GM12878 (cell line): ENCODE measurements around the gene C2orf92. TPM values are rescaled to one million over a fixed set of nuclear protein-coding genes. Genes with fewer than 3 reads are reported as not detected.

Experiments
- ATAC-seq: fragments of 200-7000 bp; cut with Tn5 transposase; 3 replicates; pipeline ENCODE4 v1.9.1; 2020; ENCODE audit warnings: mild to moderate bottlenecking, moderate library complexity
- BruUV-seq: library from RNA; stranded (reverse); fragments of 400-500 nt; replicated peaks from 2 replicates; lab custom pipeline; 2021; lab: Mats Ljungman, UMichigan
- CTCF ChIA-PET: fragments of 300-600 bp; sonication (Branson Sonifier 250); formaldehyde crosslinking; extraction: SDS; loops from one replicate; lab custom pipeline; 2021; ENCODE audit warnings: inconsistent platforms; lab: Yijun Ruan, JAX
- POLR2A ChIA-PET: fragments of 350-600 bp; formaldehyde crosslinking; extraction: SDS; loops from one replicate; lab custom pipeline; 2021; ENCODE audit warnings: inconsistent platforms; lab: Charles Lee
- RAD21 ChIA-PET: fragments of 300-600 bp; sonication (Branson Sonifier 250); formaldehyde crosslinking; loops from one replicate; lab custom pipeline; 2023; ENCODE audit warnings: antibody characterized with exemption; ENCODE audit not compliant: unreplicated experiment; lab: Charles Lee
- SMC1A ChIA-PET: fragments of 300-600 bp; sonication (Branson Sonifier 250); formaldehyde crosslinking; loops from one replicate; lab custom pipeline; 2023; ENCODE audit not compliant: unreplicated experiment, uncharacterized antibody; lab: Charles Lee
- DNase-seq: peaks from one replicate; pipeline ENCODE4 v3.0.0-alpha.2; 2011; ENCODE audit warnings: low read depth, low spot score
- FAIRE-seq: peaks from 3 replicates; lab custom pipeline; 2011; peaks lifted over from hg19 to GRCh38; lab: Jason Lieb, UNC
- H2AFZ ChIP-seq: 2 replicates; pipeline ENCODE4 v1.6.0; 2011; ENCODE audit warnings: low read depth, low read length, control low read depth; ENCODE audit not compliant: control insufficient read depth
- H3K27ac ChIP-seq: 2 replicates; pipeline ENCODE4 v1.5.1; 2011; ENCODE audit warnings: control low read depth; ENCODE audit not compliant: control insufficient read depth, insufficient read depth
- H3K27me3 ChIP-seq, 2 experiments: replicated peaks in 1 of 2; 2 replicates each; pipeline versions ENCODE4 v1.6.0 to v1.6.1; 2011; ENCODE audit warnings: low read length in 1 of 2; ENCODE audit not compliant: control insufficient read depth in 2 of 2, insufficient read depth in 2 of 2
- H3K36me3 ChIP-seq, 2 experiments: 2 replicates each; pipeline ENCODE4 v1.5.1; 2011; ENCODE audit warnings: low read length in 1 of 2; ENCODE audit not compliant: control insufficient read depth in 2 of 2, insufficient read depth in 2 of 2
- H3K4me1 ChIP-seq: 2 replicates; pipeline ENCODE4 v1.6.1; 2011; ENCODE audit warnings: mild to moderate bottlenecking, low read length, moderate library complexity, mixed read lengths; ENCODE audit not compliant: control insufficient read depth, insufficient read depth
- H3K4me2 ChIP-seq: 2 replicates; pipeline ENCODE4 v1.6.0; 2011; ENCODE audit warnings: control low read depth; ENCODE audit not compliant: control insufficient read depth, insufficient read depth
- H3K4me3 ChIP-seq: fragments of 200-600 bp; sonication (generic); 2 replicates; pipeline ENCODE4 v1.5.1; 2016
- H3K79me2 ChIP-seq: 2 replicates; pipeline ENCODE4 v1.6.0; 2011; ENCODE audit warnings: low read length; ENCODE audit not compliant: control insufficient read depth, insufficient read depth
- H3K9ac ChIP-seq: 2 replicates; pipeline ENCODE4 v1.8.0; 2011; ENCODE audit warnings: low read length, control low read depth, mixed read lengths; ENCODE audit not compliant: control insufficient read depth, insufficient read depth
- H3K9me3 ChIP-seq: replicated peaks from 3 replicates; pipeline ENCODE4 v1.5.1; 2011; ENCODE audit warnings: mild to moderate bottlenecking, low read length; ENCODE audit not compliant: control insufficient read depth, insufficient read depth
- H4K20me1 ChIP-seq: 2 replicates; pipeline ENCODE4 v1.6.0; 2011; ENCODE audit not compliant: control insufficient read depth, insufficient read depth
- BCL11A ChIP-seq: IDR thresholded peaks from 2 replicates; pipeline ENCODE4 v1.6.1; 2011; ENCODE audit warnings: low read depth, low read length
- BCLAF1 ChIP-seq: fragments of 450-650 bp; IDR thresholded peaks from 2 replicates; pipeline ENCODE4 v1.6.1; 2017; ENCODE audit warnings: antibody characterized with exemption, mild to moderate bottlenecking, moderate library complexity
- IKZF2 ChIP-seq, 2 experiments: fragments of 450-650 bp; IDR thresholded peaks; 2 replicates each; pipeline ENCODE4 v1.6.1; 2017; ENCODE audit warnings: mild to moderate bottlenecking in 2 of 2, moderate library complexity in 2 of 2
- ZNF217 ChIP-seq: fragments of 450-650 bp; IDR thresholded peaks from 2 replicates; pipeline ENCODE4 v1.6.1; 2017; ENCODE audit warnings: antibody characterized with exemption, mild to moderate bottlenecking
- ZSCAN29 ChIP-seq: fragments of 450-650 bp; IDR thresholded peaks from 2 replicates; pipeline ENCODE4 v1.6.1; 2017; ENCODE audit warnings: mild to moderate bottlenecking, moderate library complexity
- in situ Hi-C: fragments of 300-500 bp; cut with MboI; formaldehyde crosslinking; loops from 9 replicates; pipeline ENCODE4 v1.14.3; 2018; ENCODE audit warnings: mixed read lengths
- intact Hi-C: fragments of 100-400 bp; cut with micrococcal nuclease; formaldehyde crosslinking; loops from one replicate; pipeline ENCODE4 v1.14.2; 2022; ENCODE audit not compliant: unreplicated experiment
- polyA plus RNA-seq, 11 experiments: library from polyadenylated mRNA; depleted of rRNA in 4 of 11; unstranded in 6 of 11; stranded (reverse) in 5 of 11; fragments of >200 nt; fragmentation: Nextera tagmentation in 4 of 11; fragmentation: Illumina TruSeq in 1 of 11; extraction: Ambion mirVana in 4 of 11; extraction: Trizol in 1 of 11; gene quantifications; 1 replicate in 1 of 11; 2 replicates in 10 of 11; pipeline versions ENCODE4 v1.2.1 to v1.2.3, GENCODE V29; 2011 to 2016; ENCODE audit warnings: inconsistent platforms in 2 of 11, missing spikeins in 2 of 11, low read depth in 1 of 11
- total RNA-seq, 4 experiments: library from RNA; depleted of rRNA in 3 of 4; stranded (reverse); fragments of >200 nt in 3 of 4; fragmentation: Illumina TruSeq in 1 of 4; extraction: Trizol in 1 of 4; gene quantifications; 2 replicates each; pipeline versions ENCODE4 v1.2.1 to v1.2.3, GENCODE V29; 2013 to 2021
- TF ChIP-seq, protein P1 (sequence below): IDR thresholded peaks from 2 replicates; pipeline ENCODE4 v1.6.1; 2011; ENCODE audit warnings: borderline replicate concordance, low read depth, mild to moderate bottlenecking, moderate library complexity, low read length; ENCODE audit not compliant: insufficient read depth, poor library complexity, severe bottlenecking
- TF ChIP-seq, protein P2 (sequence below): fragments of 450-650 bp; IDR thresholded peaks from 2 replicates; pipeline ENCODE4 v1.6.1; 2016; ENCODE audit warnings: mild to moderate bottlenecking, moderate library complexity, borderline replicate concordance

Gene C2orf92
- total and polyA plus RNA-seq, 10 of the 15 experiments (the other 5 are each of a cell fraction or from before 2014, with no cell fraction given), result 0.40 to 10.1 (median 3.7) TPM

DNA sequence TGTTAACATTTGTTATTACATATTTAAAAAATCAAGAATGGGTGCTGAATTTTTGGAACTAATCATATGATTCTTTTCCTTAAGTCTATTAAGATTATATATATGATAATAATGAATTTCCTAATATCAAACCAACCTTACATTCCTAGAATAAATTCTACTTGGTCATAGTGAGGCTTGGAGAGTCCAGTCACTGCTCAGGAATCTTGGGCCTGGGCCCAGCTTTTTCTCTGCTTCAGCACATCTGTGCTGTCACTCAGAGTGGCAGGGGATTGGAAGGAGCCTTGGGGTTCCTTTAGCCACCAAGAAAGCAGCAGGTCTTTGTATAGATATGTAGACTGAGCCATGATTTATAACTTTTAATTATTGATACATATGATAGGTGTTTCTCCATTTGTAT, 24.0 kb downstream of the C2orf92 start:
- Histone ChIP-seq H3K4me2 (no peak overlapping the region), H3K9me3 (no peaks in the 10 kb centered on the region), H3K79me2 (no peaks in the 10 kb centered on the region), H3K9ac (no peak overlapping the region), H3K4me3 (no peak overlapping the region), H3K4me1 (no peaks in the 10 kb centered on the region; the same call in 1 of the 2 replicates), H3K27me3 (no peaks in the 10 kb centered on the region), H3K27ac (no peak overlapping the region), H4K20me1 (no peaks in the 10 kb centered on the region), H2AFZ (no peak overlapping the region), H3K36me3 (no peaks in the 10 kb centered on the region)
- intact Hi-C loops (no loop called here), in situ Hi-C loops (loop anchor here (10.0 kb wide), 1 partner anchor 1629 kb away; no protein-coding TSS in a partner anchor)
- ATAC-seq, result no peak
- no peak for DNase-seq
- CTCF ChIA-PET, result no interaction called here
- POLR2A ChIA-PET, result no interaction called here
- RAD21 ChIA-PET, result no interaction called here
- TF ChIP-seq, protein P1, sequence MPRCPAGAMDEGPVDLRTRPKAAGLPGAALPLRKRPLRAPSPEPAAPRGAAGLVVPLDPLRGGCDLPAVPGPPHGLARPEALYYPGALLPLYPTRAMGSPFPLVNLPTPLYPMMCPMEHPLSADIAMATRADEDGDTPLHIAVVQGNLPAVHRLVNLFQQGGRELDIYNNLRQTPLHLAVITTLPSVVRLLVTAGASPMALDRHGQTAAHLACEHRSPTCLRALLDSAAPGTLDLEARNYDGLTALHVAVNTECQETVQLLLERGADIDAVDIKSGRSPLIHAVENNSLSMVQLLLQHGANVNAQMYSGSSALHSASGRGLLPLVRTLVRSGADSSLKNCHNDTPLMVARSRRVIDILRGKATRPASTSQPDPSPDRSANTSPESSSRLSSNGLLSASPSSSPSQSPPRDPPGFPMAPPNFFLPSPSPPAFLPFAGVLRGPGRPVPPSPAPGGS, result no peak
- TF ChIP-seq ZSCAN29 (no peak), BCL11A (no peak), ZNF217 (no peak), BCLAF1 (no peak), IKZF2 (IDR thresholded peaks at IDR 0.05) (no peak)
- TF ChIP-seq, protein P2, sequence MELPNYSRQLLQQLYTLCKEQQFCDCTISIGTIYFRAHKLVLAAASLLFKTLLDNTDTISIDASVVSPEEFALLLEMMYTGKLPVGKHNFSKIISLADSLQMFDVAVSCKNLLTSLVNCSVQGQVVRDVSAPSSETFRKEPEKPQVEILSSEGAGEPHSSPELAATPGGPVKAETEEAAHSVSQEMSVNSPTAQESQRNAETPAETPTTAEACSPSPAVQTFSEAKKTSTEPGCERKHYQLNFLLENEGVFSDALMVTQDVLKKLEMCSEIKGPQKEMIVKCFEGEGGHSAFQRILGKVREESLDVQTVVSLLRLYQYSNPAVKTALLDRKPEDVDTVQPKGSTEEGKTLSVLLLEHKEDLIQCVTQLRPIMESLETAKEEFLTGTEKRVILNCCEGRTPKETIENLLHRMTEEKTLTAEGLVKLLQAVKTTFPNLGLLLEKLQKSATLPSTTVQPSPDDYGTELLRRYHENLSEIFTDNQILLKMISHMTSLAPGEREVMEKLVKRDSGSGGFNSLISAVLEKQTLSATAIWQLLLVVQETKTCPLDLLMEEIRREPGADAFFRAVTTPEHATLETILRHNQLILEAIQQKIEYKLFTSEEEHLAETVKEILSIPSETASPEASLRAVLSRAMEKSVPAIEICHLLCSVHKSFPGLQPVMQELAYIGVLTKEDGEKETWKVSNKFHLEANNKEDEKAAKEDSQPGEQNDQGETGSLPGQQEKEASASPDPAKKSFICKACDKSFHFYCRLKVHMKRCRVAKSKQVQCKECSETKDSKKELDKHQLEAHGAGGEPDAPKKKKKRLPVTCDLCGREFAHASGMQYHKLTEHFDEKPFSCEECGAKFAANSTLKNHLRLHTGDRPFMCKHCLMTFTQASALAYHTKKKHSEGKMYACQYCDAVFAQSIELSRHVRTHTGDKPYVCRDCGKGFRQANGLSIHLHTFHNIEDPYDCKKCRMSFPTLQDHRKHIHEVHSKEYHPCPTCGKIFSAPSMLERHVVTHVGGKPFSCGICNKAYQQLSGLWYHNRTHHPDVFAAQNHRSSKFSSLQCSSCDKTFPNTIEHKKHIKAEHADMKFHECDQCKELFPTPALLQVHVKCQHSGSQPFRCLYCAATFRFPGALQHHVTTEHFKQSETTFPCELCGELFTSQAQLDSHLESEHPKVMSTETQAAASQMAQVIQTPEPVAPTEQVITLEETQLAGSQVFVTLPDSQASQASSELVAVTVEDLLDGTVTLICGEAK, result no peak
- FAIRE-seq, result no peak
- no TSS peak for BruUV-seq
- SMC1A ChIA-PET, result no interaction called here
